Panc1 (cell line): ENCODE data around the gene SSR4.

Source experiments
- CTCF ChIP-seq: fragments of 450-650 bp; IDR thresholded peaks from 2 replicates; pipeline ENCODE4 v1.5.1; 2017; ENCODE audit warnings: mild to moderate bottlenecking
- POLR2AphosphoS5 ChIP-seq: IDR thresholded peaks from 2 replicates; pipeline ENCODE4 v1.6.1; 2012; ENCODE audit warnings: mild to moderate bottlenecking, low read depth, low read length, moderate library complexity
- REST ChIP-seq, 2 experiments: IDR thresholded peaks; 2 replicates each; pipeline ENCODE4 v1.6.1; 2011 to 2012; ENCODE audit warnings: low read depth in 2 of 2, control low read depth in 1 of 2, low read length in 1 of 2, mild to moderate bottlenecking in 1 of 2, moderate library complexity in 1 of 2; ENCODE audit not compliant: insufficient read depth in 1 of 2

- TF ChIP-seq POLR2AphosphoS5 (no peak), CTCF (no peak), REST (IDR thresholded peaks at IDR 0.05; ENCODE audit: insufficient read depth in 1 of 2, low read depth in 2 of 2, low read length in 1 of 2) (no peak)
These were observed 31.8 kb upstream of the SSR4 start for GRCh38 chrX:153762626-153763173.
